ENCODE data around the gene KLK11. TPM values are rescaled to one million over a fixed set of nuclear protein-coding genes. Genes with fewer than 3 reads are reported as not detected.

Gene KLK11
- total and polyA plus RNA-seq, 2 donors (not counting 1 experiment from before 2014, with no cell fraction given): not detected

DNA sequence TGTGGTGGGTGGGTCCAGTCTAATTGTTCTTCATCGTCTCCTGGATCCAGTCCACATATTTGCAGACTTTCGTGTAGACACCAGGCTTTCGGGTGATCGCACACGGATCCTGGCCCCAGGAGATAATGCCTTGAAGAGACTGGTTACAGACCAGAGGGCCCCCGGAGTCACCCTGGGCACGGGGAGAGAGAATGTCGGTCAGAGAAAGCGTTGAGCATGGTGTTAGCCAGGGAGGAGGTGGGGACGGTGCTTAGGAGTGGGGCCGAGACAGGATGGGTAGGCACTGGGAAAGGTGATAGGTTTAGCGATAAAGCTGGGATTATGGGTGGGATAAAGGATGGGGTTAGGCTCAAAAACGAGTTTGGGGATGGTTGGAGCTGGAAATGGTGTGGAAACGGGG, 3.9 kb downstream of the KLK11 start:
- intact Hi-C loops (cut with micrococcal nuclease): loop anchor here (5.0 kb wide), 1 partner anchor 640 kb away; no protein-coding TSS in a partner anchor
- no peak for ATAC-seq (ENCODE audit: low read depth)
- Mint-ChIP-seq H3K27me3 (peaks cover 37% of the 10 kb centered on the region), H3K27ac (no peak overlapping the region), H3K4me3 (no peak overlapping the region), H3K9me3 (ENCODE audit: insufficient read depth) (no peaks in the 10 kb centered on the region), H3K4me1 (peaks cover 7% of the 10 kb centered on the region)
- ChIA-PET CTCF (no interaction called here), POLR2A (no interaction called here)
- no peak for TF ChIP-seq EZH2 (IDR thresholded peaks at IDR 0.05; ENCODE audit: borderline replicate concordance, insufficient read depth, low read depth, low read length, poor library complexity, severe bottlenecking)
- WGBS (ENCODE audit: insufficient coverage): 73% methylated on average over 14 of the region's 14 CpGs
- no peaks in the 10 kb centered on the region for H4K20me1 ChIP-seq (ENCODE audit: control insufficient read depth, insufficient read depth, low read length, poor library complexity, severe bottlenecking)
- H2AFZ ChIP-seq (ENCODE audit: insufficient read depth, low read depth, low read length, poor library complexity, severe bottlenecking): no peak overlapping the region
- H3K27ac ChIP-seq (ENCODE audit: low read length in 2 of 2): no peak overlapping the region
- no peak for DNase-seq
- H3K4me3 ChIP-seq (ENCODE audit: control extremely low read depth in 1 of 5, extremely low read depth in 1 of 5, insufficient read depth in 1 of 5, low read depth in 2 of 5, low read length in 4 of 5): no peak overlapping the region
- no peak overlapping the region for H3K9ac ChIP-seq (ENCODE audit: low read length)
- H3K27me3 ChIP-seq (replicated peaks in 1 of 4; ENCODE audit: control extremely low read depth in 1 of 4, control insufficient read depth in 3 of 4, insufficient read depth in 4 of 4, low read length in 3 of 4): peaks cover 0 to 21% (median 9%) of the 10 kb centered on the region in 4 experiments
- H3K36me3 ChIP-seq (replicated peaks in 1 of 2; ENCODE audit: control extremely low read depth in 1 of 2, control insufficient read depth in 1 of 2, extremely low read depth in 1 of 2, insufficient read depth in 2 of 2, low read length in 1 of 2): no peaks in the 10 kb centered on the region
- H3K4me1 ChIP-seq (ENCODE audit: control insufficient read depth in 2 of 2, insufficient read depth in 2 of 2, low read length in 2 of 2): peaks cover 0 to 9% of the 10 kb centered on the region in 2 donors
- no peaks in the 10 kb centered on the region for H3K79me2 ChIP-seq (ENCODE audit: control insufficient read depth, insufficient read depth, low read length)
- H3K4me2 ChIP-seq (replicated peaks; ENCODE audit: low read depth, low read length, poor library complexity, severe bottlenecking): no peak overlapping the region
- peaks cover 0 to 14% (median 0%) of the 10 kb centered on the region in 3 donors for H3K9me3 ChIP-seq (ENCODE audit: control extremely low read depth in 1 of 3, control insufficient read depth in 2 of 3, insufficient read depth in 1 of 3, low read length in 2 of 3)

DNA sequence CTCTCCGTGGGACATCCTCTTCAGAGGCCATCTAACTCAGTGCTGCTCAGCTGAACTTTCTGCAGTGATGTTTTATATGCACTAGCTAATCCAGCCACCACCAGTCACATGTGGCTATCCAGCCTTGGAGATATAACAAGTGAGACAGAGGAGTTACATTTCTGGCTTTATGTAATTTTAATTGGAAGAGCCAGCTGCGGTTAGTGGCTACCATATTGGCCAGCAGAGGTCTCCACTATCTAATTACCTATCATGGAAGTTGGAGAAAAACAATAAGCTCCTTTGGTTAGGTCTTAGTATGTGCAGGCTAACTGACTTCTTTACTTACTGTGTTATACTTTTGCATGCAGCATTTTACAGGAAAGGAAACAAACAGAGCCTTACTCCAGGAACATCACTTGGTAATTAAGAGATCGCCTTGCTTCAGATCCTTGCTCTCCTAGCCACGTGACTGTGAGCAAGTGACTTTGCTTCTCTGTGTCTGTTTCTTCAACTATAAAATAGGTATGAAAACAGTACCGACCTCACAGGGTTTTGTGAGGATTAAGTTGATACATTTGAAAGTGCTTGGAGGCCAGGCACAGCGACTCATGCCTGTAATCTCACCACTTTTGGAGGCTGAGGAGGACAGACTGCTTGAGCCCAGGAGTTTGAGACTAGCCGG, 5.3 kb downstream of the KLK11 start:
- Mint-ChIP-seq H3K4me1 (peaks cover 15% of the 10 kb centered on the region), H3K9me3 (ENCODE audit: insufficient read depth) (no peaks in the 10 kb centered on the region), H3K27ac (no peak overlapping the region), H3K27me3 (peaks cover 40% of the 10 kb centered on the region), H3K4me3 (no peak overlapping the region)
- peaks cover 7 to 15% of the 10 kb centered on the region in 2 donors for H3K4me1 ChIP-seq (ENCODE audit: control insufficient read depth in 2 of 2, insufficient read depth in 2 of 2, low read length in 2 of 2)
- intact Hi-C loops (cut with micrococcal nuclease): loop anchor here (5.0 kb wide), 1 partner anchor 641 kb away; no protein-coding TSS in a partner anchor
- H3K9ac ChIP-seq (ENCODE audit: low read length): no peak overlapping the region
- CTCF ChIA-PET: interaction anchor here (0.9 to 1.0 kb wide), 2 partner anchors 14 to 148 kb away, joined by 3 to 4 read pairs; partner anchors contain the start of gene KLK12
- H3K27ac ChIP-seq (ENCODE audit: low read length in 2 of 2): no peak overlapping the region
- DNase-seq (no peak), ATAC-seq (ENCODE audit: low read depth) (no peak)
- H2AFZ ChIP-seq (ENCODE audit: insufficient read depth, low read depth, low read length, poor library complexity, severe bottlenecking): no peak overlapping the region
- no peaks in the 10 kb centered on the region for H4K20me1 ChIP-seq (ENCODE audit: control insufficient read depth, insufficient read depth, low read length, poor library complexity, severe bottlenecking)
- no peaks in the 10 kb centered on the region for H3K36me3 ChIP-seq (replicated peaks in 1 of 2; ENCODE audit: control extremely low read depth in 1 of 2, control insufficient read depth in 1 of 2, extremely low read depth in 1 of 2, insufficient read depth in 2 of 2, low read length in 1 of 2)
- no peak overlapping the region for H3K4me3 ChIP-seq (ENCODE audit: control extremely low read depth in 1 of 5, extremely low read depth in 1 of 5, insufficient read depth in 1 of 5, low read depth in 2 of 5, low read length in 4 of 5)
- H3K79me2 ChIP-seq (ENCODE audit: control insufficient read depth, insufficient read depth, low read length): no peaks in the 10 kb centered on the region
- POLR2A ChIA-PET: no interaction called here
- H3K9me3 ChIP-seq (ENCODE audit: control extremely low read depth in 1 of 3, control insufficient read depth in 2 of 3, insufficient read depth in 1 of 3, low read length in 2 of 3): peaks cover 0 to 25% (median 0%) of the 10 kb centered on the region in 3 donors
- H3K4me2 ChIP-seq (replicated peaks; ENCODE audit: low read depth, low read length, poor library complexity, severe bottlenecking): no peak overlapping the region
- TF ChIP-seq EZH2 (IDR thresholded peaks at IDR 0.05; ENCODE audit: borderline replicate concordance, insufficient read depth, low read depth, low read length, poor library complexity, severe bottlenecking): no peak
- peak; percentile 39 for TF ChIP-seq CTCF (IDR thresholded peaks at IDR 0.05)
- 64% methylated on average over 3 of the region's 7 CpGs for WGBS (ENCODE audit: insufficient coverage)
- peaks cover 0 to 34% (median 19%) of the 10 kb centered on the region in 4 experiments for H3K27me3 ChIP-seq (replicated peaks in 1 of 4; ENCODE audit: control extremely low read depth in 1 of 4, control insufficient read depth in 3 of 4, insufficient read depth in 4 of 4, low read length in 3 of 4)

Data from B cell (primary cell).